CD4-positive, alpha-beta T cell treated with Interleukin-4 for 1 hour (primary cell): Measurements from ENCODE around the gene ACBD4.
A peak's percentile ranks its signal among the peaks of the same experiment; 100 is the strongest.

Experiments used
- DNase-seq, 2 donors: peaks; one replicate each; pipeline ENCODE4 v3.0.0-alpha.2; 2020 to 2022

Gene ACBD4, protein sequence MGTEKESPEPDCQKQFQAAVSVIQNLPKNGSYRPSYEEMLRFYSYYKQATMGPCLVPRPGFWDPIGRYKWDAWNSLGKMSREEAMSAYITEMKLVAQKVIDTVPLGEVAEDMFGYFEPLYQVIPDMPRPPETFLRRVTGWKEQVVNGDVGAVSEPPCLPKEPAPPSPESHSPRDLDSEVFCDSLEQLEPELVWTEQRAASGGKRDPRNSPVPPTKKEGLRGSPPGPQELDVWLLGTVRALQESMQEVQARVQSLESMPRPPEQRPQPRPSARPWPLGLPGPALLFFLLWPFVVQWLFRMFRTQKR

GRCh38 chr17:45135192-45135977 lies at the start of gene ACBD4:
TSS of gene ACBD4 (plus strand) at chr17:45135687. CDS start at chr17:45136145, 458 bp downstream.
- peak; percentile 96 to 98 for DNase-seq

GRCh38 chr17:45086391-45086790 lies 49.1 kb upstream of the ACBD4 start:
- DNase-seq = no peak

DNA sequence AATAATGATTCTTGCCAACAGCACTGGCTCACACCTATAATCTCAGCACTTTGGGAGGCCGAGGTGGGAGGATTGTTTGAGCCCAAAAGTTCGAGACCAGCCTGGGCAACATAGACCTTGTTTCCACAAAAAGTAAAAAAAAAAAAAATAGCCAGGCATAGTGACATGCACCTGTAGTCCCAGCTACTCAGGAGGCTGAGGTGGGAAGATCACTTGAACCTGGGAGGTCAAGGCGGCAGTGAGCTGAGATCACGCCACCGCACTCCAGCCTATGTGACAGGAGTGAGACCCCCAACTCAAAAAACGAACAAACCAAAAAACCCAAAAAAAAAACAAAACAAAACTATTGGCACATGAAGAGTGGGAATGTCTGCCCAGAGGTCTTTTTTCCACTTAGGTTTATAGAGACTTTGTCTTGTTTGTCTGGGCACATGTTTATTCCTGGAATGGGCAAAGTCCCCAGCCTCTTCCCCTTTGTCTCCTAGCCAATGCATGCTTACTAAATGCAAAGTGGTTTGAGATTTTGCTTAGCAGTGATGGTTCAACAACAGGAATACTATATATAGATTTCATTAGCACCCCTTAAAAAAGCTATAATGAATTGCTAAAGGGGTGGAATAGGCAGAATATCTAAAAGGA lies 48.5 kb upstream of the ACBD4 start:
- no peak for DNase-seq

GRCh38 chr17:45087504-45087975 lies 47.9 kb upstream of the ACBD4 start:
- DNase-seq = no peak

DNA sequence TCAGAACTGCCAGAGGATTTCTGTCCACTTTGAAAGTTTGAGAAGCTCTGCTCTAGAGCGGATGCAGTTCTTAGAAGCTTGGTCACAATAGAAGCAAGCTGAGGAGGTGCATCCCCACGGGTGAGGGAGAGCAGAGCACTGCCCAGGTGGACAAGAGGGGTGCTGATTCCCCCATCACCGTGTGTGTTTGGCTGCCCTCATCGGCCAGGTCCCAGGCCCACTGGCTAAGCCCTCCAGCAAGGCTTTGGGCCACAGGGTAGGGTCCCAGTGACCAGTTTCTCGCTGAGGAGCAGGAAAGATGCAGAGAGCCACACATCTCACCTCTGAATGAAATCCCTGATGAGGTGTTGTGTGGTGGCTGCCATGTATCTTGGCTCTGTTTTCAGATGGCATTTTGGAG lies 47.5 kb upstream of the ACBD4 start:
- no peak for DNase-seq

GRCh38 chr17:45088741-45089140 lies 46.7 kb upstream of the ACBD4 start:
- no peak for DNase-seq

GRCh38 chr17:45090711-45091110 lies 44.8 kb upstream of the ACBD4 start:
- no peak for DNase-seq

DNA sequence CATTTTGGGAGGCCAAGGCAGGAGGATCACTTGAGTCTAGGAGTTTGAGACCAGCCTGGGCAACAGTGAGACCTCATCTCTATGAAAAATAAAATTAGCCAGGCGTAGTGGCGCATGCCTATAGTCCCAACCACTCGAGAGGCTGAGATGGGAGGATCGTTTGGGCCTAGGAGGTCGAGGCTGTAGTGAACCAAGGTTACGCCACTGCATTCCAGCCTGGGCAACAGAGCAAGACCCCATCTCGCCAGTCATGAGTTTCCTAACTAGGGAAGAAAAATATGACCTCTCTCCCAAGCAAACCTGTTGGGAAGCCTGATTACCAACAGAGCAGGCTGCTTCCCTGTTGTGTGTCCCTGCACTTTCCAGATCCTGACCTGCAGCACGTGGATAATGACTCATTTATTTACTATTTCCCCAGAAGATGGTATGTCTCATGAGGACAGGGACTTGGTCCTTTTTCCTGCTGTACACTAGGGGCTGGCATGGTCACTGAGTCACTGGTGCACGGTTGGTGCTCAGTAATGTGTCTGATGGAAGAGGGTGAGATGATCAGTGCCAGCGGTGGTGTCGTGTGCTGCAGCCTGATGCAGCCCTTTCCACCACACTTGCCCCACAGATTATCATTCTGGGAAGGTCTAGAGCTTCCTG lies 43.6 kb upstream of the ACBD4 start:
- no peak for DNase-seq

DNA sequence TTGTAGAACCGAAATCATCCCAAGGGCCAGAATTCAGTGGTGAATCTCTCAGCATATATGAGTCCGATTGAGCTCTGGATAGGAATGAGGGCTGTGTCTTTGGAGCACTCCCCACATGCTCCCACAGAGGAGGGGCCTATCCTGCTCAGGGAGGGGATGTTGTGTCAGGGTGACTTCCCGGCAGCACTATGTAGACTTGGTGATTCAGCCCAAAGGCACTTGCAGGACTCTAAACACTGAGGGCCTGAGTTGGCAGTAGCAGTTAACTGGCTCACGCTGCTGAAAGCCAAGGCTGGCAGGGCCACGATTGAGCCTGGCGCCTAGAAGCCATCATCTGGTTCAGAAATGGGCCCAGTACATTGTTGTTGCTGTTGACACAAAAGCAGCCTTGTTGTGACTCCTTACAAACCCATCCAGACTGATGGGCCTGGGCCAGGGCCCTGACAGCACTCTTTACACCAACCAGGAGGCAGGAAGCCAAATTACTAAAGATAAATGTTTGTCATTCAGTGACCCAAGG lies 42.5 kb upstream of the ACBD4 start:
- no peak for DNase-seq

DNA sequence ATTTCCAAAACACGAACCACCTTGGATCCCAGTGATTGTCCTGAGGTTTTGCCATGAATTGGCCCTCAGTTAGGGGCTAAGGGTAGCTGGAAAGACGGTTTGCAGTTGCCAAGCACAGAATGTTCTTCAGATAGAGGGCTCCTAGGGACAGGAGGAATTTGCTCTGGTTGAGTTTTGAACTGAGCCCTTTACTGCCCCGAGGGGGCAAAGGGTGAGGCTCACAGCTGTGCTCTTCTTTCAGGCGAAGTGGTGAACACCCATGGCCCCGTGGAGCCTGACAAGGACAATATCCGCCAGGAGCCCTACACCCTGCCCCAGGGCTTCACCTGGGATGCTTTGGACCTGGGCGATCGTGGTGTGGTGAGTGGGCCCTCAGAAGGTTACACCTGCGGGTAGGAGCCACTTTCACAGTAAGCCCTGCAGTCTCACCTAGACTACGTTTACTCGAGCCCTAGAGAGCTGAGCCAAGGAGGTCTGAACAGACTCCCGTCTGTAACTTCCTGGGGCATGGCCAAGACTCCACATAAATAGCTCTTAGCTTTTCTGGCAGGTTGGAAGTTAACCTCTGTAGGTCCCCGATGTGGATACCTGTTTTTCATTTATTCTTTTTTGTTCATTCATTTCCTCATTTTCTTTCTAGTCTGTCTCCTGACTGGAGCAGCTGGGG lies 41.9 kb upstream of the ACBD4 start:
- no peak for DNase-seq

- DNase-seq = no peak
Observed at GRCh38 chr17:45096141-45096540, 39.3 kb upstream of the ACBD4 start.

DNA sequence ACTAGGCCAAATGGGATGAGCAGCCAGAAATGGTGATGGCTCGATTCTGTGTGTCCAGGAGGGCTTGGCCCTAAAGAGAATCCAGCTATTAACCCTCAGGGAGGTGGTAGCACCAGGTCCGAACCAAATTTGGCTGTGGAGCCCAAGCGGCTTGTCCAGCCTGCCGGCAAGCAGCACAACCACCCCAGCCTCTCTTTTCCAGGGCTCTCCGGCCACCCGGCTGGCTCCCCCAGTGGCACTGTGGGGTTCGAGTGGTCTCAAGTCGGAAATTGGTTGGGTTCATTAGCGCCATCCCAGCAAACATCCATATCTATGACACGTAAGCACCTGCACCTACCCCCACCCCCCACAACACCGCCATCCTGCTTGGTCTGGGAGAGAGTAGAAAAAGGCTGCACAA lies 38.6 kb upstream of the ACBD4 start:
- DNase-seq = no peak

- no peak for DNase-seq
Observed at GRCh38 chr17:45098081-45098868, 37.2 kb upstream of the ACBD4 start.

- DNase-seq = peak; percentile 73
Observed at GRCh38 chr17:45098869-45099616, 36.4 kb upstream of the ACBD4 start.

- no peak for DNase-seq
Observed at GRCh38 chr17:45101546-45101882, 34.0 kb upstream of the ACBD4 start.

DNA sequence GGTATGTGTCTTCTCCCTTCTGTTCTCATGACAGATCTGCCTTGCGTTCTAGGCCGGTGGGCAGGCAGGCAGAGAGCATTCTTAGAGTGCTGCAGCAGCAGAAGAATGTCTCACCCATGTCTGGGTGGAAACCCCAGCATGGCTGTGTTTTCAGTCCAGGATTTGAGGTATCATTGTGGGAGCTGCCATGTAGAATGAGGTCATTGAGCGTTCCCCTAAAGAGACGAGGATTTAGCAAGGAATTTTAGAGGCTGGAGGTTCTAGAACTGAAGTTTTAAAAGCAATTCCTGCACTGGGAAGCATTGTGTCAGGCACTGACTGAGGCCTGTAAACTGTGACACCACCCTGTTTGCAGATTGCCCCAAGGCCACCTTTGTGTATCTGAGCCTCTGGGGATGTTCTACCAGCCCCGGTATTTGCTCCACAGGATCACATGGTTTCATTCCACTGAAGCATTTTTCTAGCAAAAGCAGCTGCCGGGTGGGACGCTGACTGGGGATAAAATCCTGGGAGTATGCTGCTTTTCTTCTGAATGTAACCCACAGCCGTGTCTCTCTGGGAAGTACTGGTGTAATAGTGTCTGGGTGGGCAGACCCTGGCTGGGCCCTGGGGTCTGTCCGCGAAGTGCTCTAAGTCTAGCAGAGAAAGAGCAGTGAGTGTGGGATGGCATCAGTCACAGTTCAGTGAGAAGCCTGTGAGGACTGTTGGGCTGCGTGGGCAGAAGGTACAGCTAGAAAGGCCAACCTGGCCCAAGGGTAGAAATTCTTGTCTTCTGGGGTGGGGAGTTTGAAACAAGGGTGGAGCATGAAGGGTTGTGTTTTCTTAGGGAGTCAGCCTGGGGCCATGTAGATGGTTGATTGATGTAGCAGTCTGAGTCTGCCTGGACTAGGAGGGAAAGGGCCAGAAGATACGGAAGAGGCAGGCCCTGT lies 33.3 kb upstream of the ACBD4 start:
- DNase-seq = no peak

DNA sequence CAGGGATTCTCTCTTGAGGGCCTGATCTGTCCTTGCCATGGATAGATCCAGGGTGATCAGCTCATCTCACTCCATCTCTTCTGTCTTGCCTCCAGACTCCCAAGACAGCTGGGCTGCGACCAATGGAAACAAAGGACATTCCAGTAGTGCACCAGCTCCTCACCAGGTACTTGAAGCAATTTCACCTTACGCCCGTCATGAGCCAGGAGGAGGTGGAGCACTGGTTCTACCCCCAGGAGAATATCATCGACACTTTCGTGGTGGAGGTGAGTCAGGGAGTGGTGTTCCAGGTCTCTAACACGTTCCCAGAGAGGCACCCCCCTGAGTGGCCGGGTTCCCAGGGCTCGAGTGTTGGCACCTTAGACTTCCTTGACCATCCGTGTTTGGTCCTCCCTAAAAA lies 32.6 kb upstream of the ACBD4 start:
- DNase-seq = no peak

DNA sequence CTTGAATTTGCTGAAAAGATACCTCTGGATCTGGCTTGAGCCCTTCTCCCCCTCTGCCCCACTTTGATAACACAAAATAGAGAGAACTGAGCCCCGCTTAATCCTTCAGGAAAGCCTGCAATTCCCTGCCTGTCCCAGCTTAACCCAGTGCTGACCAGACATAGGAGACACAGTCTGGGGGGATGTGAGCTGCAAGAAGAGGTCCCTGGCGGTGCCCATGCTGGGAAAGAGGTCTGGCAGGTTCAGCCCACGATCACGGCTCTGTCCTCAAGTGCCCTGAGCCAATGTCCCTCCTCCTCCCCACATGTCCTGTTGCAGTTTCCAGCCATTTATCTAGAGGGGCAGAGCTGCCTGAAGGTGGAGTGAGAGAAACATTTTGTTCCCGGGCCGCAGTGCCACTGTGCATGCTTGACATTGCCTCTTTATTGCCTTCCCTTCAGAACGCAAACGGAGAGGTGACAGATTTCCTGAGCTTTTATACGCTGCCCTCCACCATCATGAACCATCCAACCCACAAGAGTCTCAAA lies 32.2 kb upstream of the ACBD4 start:
- DNase-seq = no peak

GRCh38 chr17:45104029-45104428 lies 31.5 kb upstream of the ACBD4 start:
- no peak for DNase-seq

DNA sequence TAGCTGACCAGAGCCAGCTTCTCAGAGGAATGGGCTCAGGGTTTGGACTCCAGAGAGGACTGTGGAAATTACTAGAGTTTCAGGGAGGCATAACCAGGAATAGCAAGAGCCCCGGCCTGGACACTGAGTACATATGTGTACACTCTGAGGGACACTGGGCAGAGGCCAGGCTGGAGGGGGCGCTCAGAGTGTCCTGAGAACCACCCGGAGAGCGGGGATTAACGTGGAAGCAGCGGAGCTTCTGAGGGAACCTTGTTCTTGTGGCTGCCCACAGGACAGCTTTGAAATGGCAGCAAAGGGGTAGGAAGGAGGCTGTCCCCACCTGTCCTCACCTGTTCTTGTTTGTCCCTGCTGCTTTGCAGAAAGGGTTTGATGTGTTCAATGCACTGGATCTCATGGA lies 31.0 kb upstream of the ACBD4 start:
- DNase-seq = no peak
